GM12878 (cell line): ENCODE results near the gene ATG4A. TPM values are rescaled to one million over a fixed set of nuclear protein-coding genes. Genes with fewer than 3 reads are reported as not detected.

Source experiments
- ATAC-seq: fragments of 200-7000 bp; cut with Tn5 transposase; 3 replicates; pipeline ENCODE4 v1.9.1; 2020; ENCODE audit warnings: mild to moderate bottlenecking, moderate library complexity
- BruUV-seq: library from RNA; stranded (reverse); fragments of 400-500 nt; replicated peaks from 2 replicates; lab custom pipeline; 2021; lab: Mats Ljungman, UMichigan
- CTCF ChIA-PET: fragments of 300-600 bp; sonication (Branson Sonifier 250); formaldehyde crosslinking; extraction: SDS; loops from one replicate; lab custom pipeline; 2021; ENCODE audit warnings: inconsistent platforms; lab: Yijun Ruan, JAX
- POLR2A ChIA-PET: fragments of 350-600 bp; formaldehyde crosslinking; extraction: SDS; loops from one replicate; lab custom pipeline; 2021; ENCODE audit warnings: inconsistent platforms; lab: Charles Lee
- RAD21 ChIA-PET: fragments of 300-600 bp; sonication (Branson Sonifier 250); formaldehyde crosslinking; loops from one replicate; lab custom pipeline; 2023; ENCODE audit warnings: antibody characterized with exemption; ENCODE audit not compliant: unreplicated experiment; lab: Charles Lee
- SMC1A ChIA-PET: fragments of 300-600 bp; sonication (Branson Sonifier 250); formaldehyde crosslinking; loops from one replicate; lab custom pipeline; 2023; ENCODE audit not compliant: unreplicated experiment, uncharacterized antibody; lab: Charles Lee
- DNase-seq: peaks from one replicate; pipeline ENCODE4 v3.0.0-alpha.2; 2011; ENCODE audit warnings: low read depth, low spot score
- FAIRE-seq: peaks from 3 replicates; lab custom pipeline; 2011; peaks lifted over from hg19 to GRCh38; lab: Jason Lieb, UNC
- H2AFZ ChIP-seq: 2 replicates; pipeline ENCODE4 v1.6.0; 2011; ENCODE audit warnings: low read depth, low read length, control low read depth; ENCODE audit not compliant: control insufficient read depth
- H3K27ac ChIP-seq: 2 replicates; pipeline ENCODE4 v1.5.1; 2011; ENCODE audit warnings: control low read depth; ENCODE audit not compliant: control insufficient read depth, insufficient read depth
- H3K27me3 ChIP-seq, 2 experiments: replicated peaks in 1 of 2; 2 replicates each; pipeline versions ENCODE4 v1.6.0 to v1.6.1; 2011; ENCODE audit warnings: low read length in 1 of 2; ENCODE audit not compliant: control insufficient read depth in 2 of 2, insufficient read depth in 2 of 2
- H3K36me3 ChIP-seq, 2 experiments: 2 replicates each; pipeline ENCODE4 v1.5.1; 2011; ENCODE audit warnings: low read length in 1 of 2; ENCODE audit not compliant: control insufficient read depth in 2 of 2, insufficient read depth in 2 of 2
- H3K4me1 ChIP-seq: 2 replicates; pipeline ENCODE4 v1.6.1; 2011; ENCODE audit warnings: mild to moderate bottlenecking, low read length, moderate library complexity, mixed read lengths; ENCODE audit not compliant: control insufficient read depth, insufficient read depth
- H3K4me2 ChIP-seq: 2 replicates; pipeline ENCODE4 v1.6.0; 2011; ENCODE audit warnings: control low read depth; ENCODE audit not compliant: control insufficient read depth, insufficient read depth
- H3K4me3 ChIP-seq: fragments of 200-600 bp; sonication (generic); 2 replicates; pipeline ENCODE4 v1.5.1; 2016
- H3K79me2 ChIP-seq: 2 replicates; pipeline ENCODE4 v1.6.0; 2011; ENCODE audit warnings: low read length; ENCODE audit not compliant: control insufficient read depth, insufficient read depth
- H3K9ac ChIP-seq: 2 replicates; pipeline ENCODE4 v1.8.0; 2011; ENCODE audit warnings: low read length, control low read depth, mixed read lengths; ENCODE audit not compliant: control insufficient read depth, insufficient read depth
- H3K9me3 ChIP-seq: replicated peaks from 3 replicates; pipeline ENCODE4 v1.5.1; 2011; ENCODE audit warnings: mild to moderate bottlenecking, low read length; ENCODE audit not compliant: control insufficient read depth, insufficient read depth
- H4K20me1 ChIP-seq: 2 replicates; pipeline ENCODE4 v1.6.0; 2011; ENCODE audit not compliant: control insufficient read depth, insufficient read depth
- ATF7 ChIP-seq: fragments of 450-650 bp; IDR thresholded peaks from 2 replicates; pipeline ENCODE4 v1.6.1; 2016; ENCODE audit warnings: low read depth, mild to moderate bottlenecking
- BACH1 ChIP-seq: fragments of 450-650 bp; IDR thresholded peaks from 2 replicates; pipeline ENCODE4 v1.6.1; 2017; ENCODE audit warnings: mild to moderate bottlenecking, borderline replicate concordance
- IRF4 ChIP-seq: IDR thresholded peaks from 2 replicates; pipeline ENCODE4 v1.6.1; 2011; ENCODE audit warnings: low read depth, low read length
- NFYA ChIP-seq: IDR thresholded peaks from 2 replicates; pipeline ENCODE4 v1.6.1; 2011; ENCODE audit warnings: low read depth, mild to moderate bottlenecking, low read length, improper control_type of control experiment, borderline replicate concordance
- RAD21 ChIP-seq: IDR thresholded peaks from 2 replicates; pipeline ENCODE4 v1.6.1; 2011; ENCODE audit warnings: mild to moderate bottlenecking, low read depth, low read length, moderate library complexity; ENCODE audit not compliant: insufficient read depth
- RUNX3 ChIP-seq: IDR thresholded peaks from 2 replicates; pipeline ENCODE4 v1.6.1; 2012; ENCODE audit warnings: low read length, inconsistent platforms
- YBX1 ChIP-seq: fragments of 450-650 bp; IDR thresholded peaks from 2 replicates; pipeline ENCODE4 v1.6.1; 2016; ENCODE audit warnings: antibody characterized with exemption
- WGBS: methylation state at CpG from one replicate; pipeline ENCODE4 v1.1.6; 2016; ENCODE audit warnings: low lambda C conversion rate; ENCODE audit not compliant: insufficient replicate concordance, insufficient coverage; ENCODE audit errors: missing lambda C conversion rate; 5-methylcytosine and 5-hydroxymethylcytosine counted together
- in situ Hi-C: fragments of 300-500 bp; cut with MboI; formaldehyde crosslinking; loops from 9 replicates; pipeline ENCODE4 v1.14.3; 2018; ENCODE audit warnings: mixed read lengths
- intact Hi-C: fragments of 100-400 bp; cut with micrococcal nuclease; formaldehyde crosslinking; loops from one replicate; pipeline ENCODE4 v1.14.2; 2022; ENCODE audit not compliant: unreplicated experiment
- polyA plus RNA-seq, 11 experiments: library from polyadenylated mRNA; depleted of rRNA in 4 of 11; unstranded in 6 of 11; stranded (reverse) in 5 of 11; fragments of >200 nt; fragmentation: Nextera tagmentation in 4 of 11; fragmentation: Illumina TruSeq in 1 of 11; extraction: Ambion mirVana in 4 of 11; extraction: Trizol in 1 of 11; gene quantifications; 1 replicate in 1 of 11; 2 replicates in 10 of 11; pipeline versions ENCODE4 v1.2.1 to v1.2.3, GENCODE V29; 2011 to 2016; ENCODE audit warnings: inconsistent platforms in 2 of 11, missing spikeins in 2 of 11, low read depth in 1 of 11
- total RNA-seq, 4 experiments: library from RNA; depleted of rRNA in 3 of 4; stranded (reverse); fragments of >200 nt in 3 of 4; fragmentation: Illumina TruSeq in 1 of 4; extraction: Trizol in 1 of 4; gene quantifications; 2 replicates each; pipeline versions ENCODE4 v1.2.1 to v1.2.3, GENCODE V29; 2013 to 2021
- TF ChIP-seq, protein P1 (sequence below): IDR thresholded peaks from 2 replicates; pipeline ENCODE4 v1.6.1; 2011; ENCODE audit warnings: mild to moderate bottlenecking, low read depth, low read length, moderate library complexity; ENCODE audit not compliant: insufficient replicate concordance
- TF ChIP-seq, protein P2 (sequence below): IDR thresholded peaks from 2 replicates; pipeline ENCODE4 v1.6.1; 2011; ENCODE audit warnings: low read depth, low read length, improper control_type of control experiment, borderline replicate concordance

ATG4A gene
- total and polyA plus RNA-seq, 10 of the 15 experiments (the other 5 are each of a cell fraction or from before 2014, with no cell fraction given) = 9.1 to 22.0 (median 15.5) TPM

DNA sequence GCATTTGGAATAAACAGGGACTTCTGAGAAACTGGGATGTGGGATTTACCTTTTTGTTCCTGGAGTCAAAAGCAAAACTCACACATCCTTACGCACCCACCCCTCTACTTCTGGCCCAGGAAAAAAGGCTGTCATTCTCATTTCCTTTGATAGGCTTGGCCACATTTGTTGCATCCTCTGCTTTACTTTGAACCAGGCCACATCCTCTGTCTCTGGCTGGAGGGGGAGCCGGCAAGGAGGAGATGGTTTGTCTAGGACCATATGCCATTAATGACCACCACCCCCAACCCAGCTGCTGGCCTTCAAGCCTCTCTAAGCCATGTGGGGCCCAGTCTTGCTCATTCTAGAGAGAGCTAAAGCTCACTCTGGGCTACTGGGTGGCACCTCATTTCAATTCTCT, 64.5 kb downstream of the ATG4A start (continued):
- TF ChIP-seq RAD21 (no peak), RUNX3 (no peak), NFYA (no peak), BACH1 (no peak), ATF7 (no peak)

DNA sequence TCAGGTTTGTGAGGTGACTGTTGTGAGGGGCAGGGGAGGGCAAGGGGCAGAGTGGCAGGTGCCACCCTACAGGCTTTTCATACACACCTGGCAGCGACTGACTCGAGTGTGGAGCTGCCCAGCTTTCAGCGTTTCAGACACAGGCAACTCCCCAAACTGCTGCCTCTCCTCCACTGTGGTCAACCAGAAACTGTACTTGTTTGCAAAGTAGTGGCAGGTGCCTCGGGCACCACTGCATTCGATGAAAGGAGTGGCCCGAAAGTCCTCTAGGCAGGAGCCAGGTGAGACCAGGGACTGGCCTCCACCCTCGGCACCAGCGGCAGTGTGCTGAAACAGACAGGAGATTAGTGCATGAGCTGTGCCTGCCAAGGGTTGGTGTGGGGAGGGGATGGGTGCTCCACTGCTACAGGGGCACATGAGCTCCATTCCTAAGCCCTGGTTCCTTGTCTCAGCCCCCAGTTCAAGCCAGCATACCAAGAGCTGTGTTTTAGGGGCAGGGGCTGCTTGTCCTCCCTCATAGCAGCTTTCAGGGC, 65.4 kb downstream of the ATG4A start:
- TF ChIP-seq, protein P1, sequence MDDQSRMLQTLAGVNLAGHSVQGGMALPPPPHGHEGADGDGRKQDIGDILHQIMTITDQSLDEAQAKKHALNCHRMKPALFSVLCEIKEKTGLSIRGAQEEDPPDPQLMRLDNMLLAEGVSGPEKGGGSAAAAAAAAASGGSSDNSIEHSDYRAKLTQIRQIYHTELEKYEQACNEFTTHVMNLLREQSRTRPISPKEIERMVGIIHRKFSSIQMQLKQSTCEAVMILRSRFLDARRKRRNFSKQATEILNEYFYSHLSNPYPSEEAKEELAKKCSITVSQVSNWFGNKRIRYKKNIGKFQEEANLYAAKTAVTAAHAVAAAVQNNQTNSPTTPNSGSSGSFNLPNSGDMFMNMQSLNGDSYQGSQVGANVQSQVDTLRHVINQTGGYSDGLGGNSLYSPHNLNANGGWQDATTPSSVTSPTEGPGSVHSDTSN = no peak
- TF ChIP-seq IRF4 (no peak), YBX1 (no peak)
- TF ChIP-seq, protein P2, sequence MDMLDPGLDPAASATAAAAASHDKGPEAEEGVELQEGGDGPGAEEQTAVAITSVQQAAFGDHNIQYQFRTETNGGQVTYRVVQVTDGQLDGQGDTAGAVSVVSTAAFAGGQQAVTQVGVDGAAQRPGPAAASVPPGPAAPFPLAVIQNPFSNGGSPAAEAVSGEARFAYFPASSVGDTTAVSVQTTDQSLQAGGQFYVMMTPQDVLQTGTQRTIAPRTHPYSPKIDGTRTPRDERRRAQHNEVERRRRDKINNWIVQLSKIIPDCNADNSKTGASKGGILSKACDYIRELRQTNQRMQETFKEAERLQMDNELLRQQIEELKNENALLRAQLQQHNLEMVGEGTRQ = no peak
- intact Hi-C loops (no loop called here), in situ Hi-C loops (no loop called here)
- Histone ChIP-seq H2AFZ (no peak overlapping the region), H3K4me3 (no peak overlapping the region), H3K27me3 (no peaks in the 10 kb centered on the region; a peak in 1 of 4 replicates), H3K36me3 (no peaks in the 10 kb centered on the region), H3K4me2 (no peak overlapping the region), H3K79me2 (no peaks in the 10 kb centered on the region), H3K9me3 (no peaks in the 10 kb centered on the region), H3K9ac (no peak overlapping the region), H3K4me1 (no peaks in the 10 kb centered on the region), H4K20me1 (no peaks in the 10 kb centered on the region), H3K27ac (no peak overlapping the region)
- WGBS = 47% methylated on average over 8 of the region's 8 CpGs
- no peak for ATAC-seq
- no TSS peak for BruUV-seq
- DNase-seq = no peak
- POLR2A ChIA-PET = no interaction called here
- SMC1A ChIA-PET = no interaction called here
- RAD21 ChIA-PET = no interaction called here
- CTCF ChIA-PET = interaction anchor here (1.7 kb wide), 1 partner anchor 18 kb away, joined by 5 read pairs; no protein-coding TSS in a partner anchor
- FAIRE-seq = no peak
